NT2/D1 (cell line): ENCODE data around the gene MAIP1.

ENCODE experiments used
- SUZ12 ChIP-seq: IDR thresholded peaks from 2 replicates; pipeline ENCODE4 v1.6.1; 2011; ENCODE audit not compliant: insufficient read length, insufficient read depth; ENCODE audit errors: extremely low read depth
- YY1 ChIP-seq: IDR thresholded peaks from 2 replicates; pipeline ENCODE4 v1.6.1; 2011; ENCODE audit not compliant: insufficient read length, insufficient read depth
- ZNF274 ChIP-seq: IDR thresholded peaks from 2 replicates; pipeline ENCODE4 v1.6.1; 2011; ENCODE audit warnings: mild to moderate bottlenecking, low read depth, low read length

- TF ChIP-seq ZNF274 (no peak), YY1 (no peak), SUZ12 (no peak)
These were observed 48.2 kb upstream of the MAIP1 start for GRCh38 chr2:199907008-199907714.
